GM12874 (cell line): ENCODE data around the gene COX11.

Experiments
- TF ChIP-seq, protein P1 (sequence below): IDR thresholded peaks from 2 replicates; pipeline ENCODE4 v1.5.1; 2011; ENCODE audit warnings: low read depth, mild to moderate bottlenecking, control low read depth, low read length, moderate library complexity; ENCODE audit not compliant: insufficient read depth

Gene COX11

DNA sequence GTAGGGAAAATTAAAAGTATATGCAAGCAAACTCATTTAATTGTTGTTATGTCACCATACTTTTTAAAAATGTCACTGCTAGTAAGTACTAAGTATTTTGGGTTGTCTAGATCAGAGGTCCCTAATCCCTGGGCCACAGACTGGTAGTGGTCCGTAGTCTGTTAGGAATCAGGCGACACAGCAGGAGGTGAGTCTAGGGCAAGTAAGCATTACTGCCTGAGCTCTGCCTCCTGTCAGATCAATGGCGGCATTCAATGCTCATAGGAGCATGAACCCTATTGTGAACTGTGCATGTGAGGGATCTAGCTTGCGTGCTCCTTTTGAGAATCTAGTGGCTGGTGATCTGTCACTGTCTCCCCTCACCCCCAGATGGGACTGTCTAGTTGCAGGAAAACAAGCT lies 21.7 kb upstream of the COX11 start:
- TF ChIP-seq, protein P1, sequence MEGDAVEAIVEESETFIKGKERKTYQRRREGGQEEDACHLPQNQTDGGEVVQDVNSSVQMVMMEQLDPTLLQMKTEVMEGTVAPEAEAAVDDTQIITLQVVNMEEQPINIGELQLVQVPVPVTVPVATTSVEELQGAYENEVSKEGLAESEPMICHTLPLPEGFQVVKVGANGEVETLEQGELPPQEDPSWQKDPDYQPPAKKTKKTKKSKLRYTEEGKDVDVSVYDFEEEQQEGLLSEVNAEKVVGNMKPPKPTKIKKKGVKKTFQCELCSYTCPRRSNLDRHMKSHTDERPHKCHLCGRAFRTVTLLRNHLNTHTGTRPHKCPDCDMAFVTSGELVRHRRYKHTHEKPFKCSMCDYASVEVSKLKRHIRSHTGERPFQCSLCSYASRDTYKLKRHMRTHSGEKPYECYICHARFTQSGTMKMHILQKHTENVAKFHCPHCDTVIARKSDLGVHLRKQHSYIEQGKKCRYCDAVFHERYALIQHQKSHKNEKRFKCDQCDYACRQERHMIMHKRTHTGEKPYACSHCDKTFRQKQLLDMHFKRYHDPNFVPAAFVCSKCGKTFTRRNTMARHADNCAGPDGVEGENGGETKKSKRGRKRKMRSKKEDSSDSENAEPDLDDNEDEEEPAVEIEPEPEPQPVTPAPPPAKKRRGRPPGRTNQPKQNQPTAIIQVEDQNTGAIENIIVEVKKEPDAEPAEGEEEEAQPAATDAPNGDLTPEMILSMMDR = no peak

GRCh38 chr17:54985476-54985875 lies 17.0 kb upstream of the COX11 start:
- TF ChIP-seq, protein P1 = no peak

- TF ChIP-seq, protein P1 = no peak
Measured at GRCh38 chr17:54983260-54983659, 14.8 kb upstream of the COX11 start.

- TF ChIP-seq, protein P1 = no peak
Measured at GRCh38 chr17:54982399-54982798, 13.9 kb upstream of the COX11 start.

GRCh38 chr17:54980375-54980774 lies 11.9 kb upstream of the COX11 start:
- TF ChIP-seq, protein P1 = no peak

GRCh38 chr17:54979657-54980056 lies 11.2 kb upstream of the COX11 start:
- TF ChIP-seq, protein P1 = no peak

DNA sequence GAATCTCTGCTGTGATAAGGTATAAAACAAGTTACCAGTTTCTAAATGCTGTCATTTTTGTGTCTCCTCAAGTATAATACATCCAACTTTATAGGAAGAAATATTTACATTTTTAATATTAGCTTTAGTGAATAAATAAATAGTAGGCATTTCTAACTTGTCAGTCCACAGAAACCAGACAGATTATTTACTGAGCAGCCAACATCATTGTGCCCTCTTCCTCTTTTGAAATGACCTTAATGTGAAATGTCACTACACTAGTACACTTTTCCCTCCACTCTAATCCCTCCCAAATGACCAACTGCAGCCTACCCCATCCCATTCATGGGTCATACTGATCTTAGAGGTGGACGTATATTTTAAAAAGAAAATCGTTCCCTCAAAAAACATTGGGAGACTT lies 9.3 kb upstream of the COX11 start:
- TF ChIP-seq, protein P1 = no peak

DNA sequence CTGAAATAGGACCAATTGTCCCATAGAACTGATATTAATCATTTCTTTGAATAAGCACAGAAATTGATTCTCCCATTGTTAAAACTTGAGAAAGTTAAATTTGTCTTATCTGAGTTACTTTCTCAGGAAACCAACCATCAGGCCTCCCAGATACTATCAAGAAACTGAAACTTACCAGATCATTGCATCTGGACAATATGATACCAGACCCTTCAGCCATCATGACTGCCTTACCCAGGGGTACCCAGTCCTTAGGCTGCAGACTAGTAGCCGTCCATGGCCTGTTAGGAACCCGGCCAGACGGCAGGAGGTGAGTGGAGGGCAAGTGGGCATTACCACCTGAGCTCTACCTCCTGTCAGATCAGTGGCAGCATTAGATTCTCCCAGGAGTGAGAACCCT lies 7.9 kb upstream of the COX11 start:
- TF ChIP-seq, protein P1 = no peak
